Ovary (tissue), 3 donors: ENCODE measurements around the gene GRAMD2A.

Experiments used
- CTCF ChIP-seq, 3 donors: fragments of 450-650 bp in 2 of 3; fragments of 200-600 bp in 1 of 3; IDR thresholded peaks; one replicate each; pipeline versions ENCODE4 v1.5.1 to v1.8.0; 2016 to 2022; ENCODE audit warnings: antibody characterized with exemption in 3 of 3, mild to moderate bottlenecking in 1 of 3
- EP300 ChIP-seq: sonication (generic); formaldehyde crosslinking; IDR thresholded peaks from one replicate; pipeline ENCODE4 v1.6.1; 2017; ENCODE audit warnings: antibody characterized with exemption
- POLR2A ChIP-seq: fragments of 450-650 bp; IDR thresholded peaks from one replicate; pipeline ENCODE4 v1.6.1; 2017; ENCODE audit warnings: antibody characterized with exemption, mild to moderate bottlenecking, moderate library complexity
- donor health status: DM: no; HTN: no; CAD: no.

GRCh38 chr15:72163719-72164118 lies 33.9 kb downstream of the GRAMD2A start:
- no peak for TF ChIP-seq CTCF (IDR thresholded peaks at IDR 0.05)
- no peak for TF ChIP-seq EP300
- TF ChIP-seq POLR2A, result no peak
